H1 (cell line): Measurements from ENCODE around the gene OR4K1. TPM values are rescaled to one million over a fixed set of nuclear protein-coding genes. Genes with fewer than 3 reads are reported as not detected.

Experiments used
- CTCF ChIA-PET: fragments of 300-600 bp; sonication (Branson Sonifier 250); formaldehyde crosslinking; loops from one replicate; lab custom pipeline; 2021; ENCODE audit not compliant: partially characterized antibody; lab: Charles Lee
- POLR2A ChIA-PET: fragments of 300-600 bp; sonication (Branson Sonifier 250); formaldehyde crosslinking; loops from one replicate; lab custom pipeline; 2021; ENCODE audit warnings: inconsistent platforms; ENCODE audit not compliant: partially characterized antibody; lab: Charles Lee
- DNase-seq, 2 experiments: peaks; one replicate each; pipeline versions ENCODE4 v3.0.0 to v3.0.0-alpha.2; 2010 to 2022; ENCODE audit warnings: low spot score in 2 of 2, low read depth in 1 of 2, mixed read lengths in 1 of 2
- FAIRE-seq: peaks from 2 replicates; lab custom pipeline; 2011; peaks lifted over from hg19 to GRCh38; lab: Jason Lieb, UNC
- H2AFZ ChIP-seq: 2 replicates; pipeline ENCODE4 v1.8.1; 2012; ENCODE audit warnings: low read length, inconsistent platforms
- H2AK5ac ChIP-seq: 2 replicates; pipeline ENCODE4 v1.6.1; 2013; ENCODE audit warnings: low read depth, low read length
- H2BK120ac ChIP-seq: replicated peaks from 2 replicates; pipeline ENCODE3; 2013; ENCODE audit warnings: low read depth, low read length, inconsistent platforms
- H2BK12ac ChIP-seq: 2 replicates; pipeline ENCODE4 v1.6.1; 2013; ENCODE audit warnings: low read depth, low read length
- H2BK15ac ChIP-seq: 2 replicates; pipeline ENCODE4 v1.6.1; 2013; ENCODE audit warnings: low read length
- H2BK20ac ChIP-seq: 2 replicates; pipeline ENCODE4 v1.6.1; 2013; ENCODE audit warnings: low read length
- H2BK5ac ChIP-seq: 2 replicates; pipeline ENCODE4 v1.6.1; 2013; ENCODE audit warnings: low read depth, low read length
- H3K14ac ChIP-seq: 2 replicates; pipeline ENCODE4 v1.6.1; 2013; ENCODE audit warnings: inconsistent platforms; ENCODE audit not compliant: insufficient read length
- H3K18ac ChIP-seq: 2 replicates; pipeline ENCODE4 v1.6.1; 2013; ENCODE audit warnings: low read length; ENCODE audit errors: extremely low read depth
- H3K23ac ChIP-seq: 2 replicates; pipeline ENCODE4 v1.6.1; 2013; ENCODE audit warnings: inconsistent platforms; ENCODE audit not compliant: insufficient read length
- H3K23me2 ChIP-seq: 2 replicates; pipeline ENCODE4 v1.6.1; 2013; ENCODE audit warnings: low read depth, low read length
- H3K27ac ChIP-seq: 2 replicates; pipeline ENCODE4 v1.6.1; 2011; ENCODE audit warnings: low read depth, low read length, inconsistent platforms
- H3K27me3 ChIP-seq, 4 experiments: replicated peaks in 1 of 4; 1 replicate in 1 of 4; 2 replicates in 3 of 4; pipeline versions ENCODE4 v1.6.1 to v1.8.1; 2011 to 2013; ENCODE audit warnings: low read length in 3 of 4, mild to moderate bottlenecking in 3 of 4, inconsistent platforms in 2 of 4, mixed read lengths in 2 of 4, moderate library complexity in 1 of 4; ENCODE audit not compliant: control insufficient read depth in 3 of 4, insufficient read depth in 3 of 4; ENCODE audit errors: extremely low read depth in 1 of 4
- H3K36me3 ChIP-seq, 4 experiments: 2 replicates each; pipeline versions ENCODE4 v1.6.1 to v1.8.1; 2011 to 2013; ENCODE audit warnings: mild to moderate bottlenecking in 4 of 4, low read length in 3 of 4, moderate library complexity in 2 of 4, control low read depth in 1 of 4, inconsistent platforms in 1 of 4; ENCODE audit not compliant: insufficient read depth in 4 of 4, control insufficient read depth in 2 of 4
- H3K4ac ChIP-seq: replicated peaks from 2 replicates; pipeline ENCODE3; 2013; ENCODE audit warnings: low read length, low read depth, mixed read lengths, inconsistent platforms; ENCODE audit not compliant: insufficient read length
- H3K4me1 ChIP-seq, 4 experiments: replicated peaks in 1 of 4; 1 replicate in 1 of 4; 2 replicates in 3 of 4; pipeline versions ENCODE4 v1.6.1 to v1.8.1; 2011 to 2013; ENCODE audit warnings: low read length in 3 of 4, inconsistent platforms in 2 of 4, mixed read lengths in 1 of 4; ENCODE audit not compliant: insufficient read depth in 4 of 4, control insufficient read depth in 3 of 4
- H3K4me2 ChIP-seq, 2 experiments: 2 replicates each; pipeline versions ENCODE4 v1.6.1 to v1.8.1; 2011 to 2013; ENCODE audit warnings: low read depth in 2 of 2, low read length in 2 of 2, control low read depth in 1 of 2, inconsistent platforms in 1 of 2, mild to moderate bottlenecking in 1 of 2; ENCODE audit not compliant: insufficient read depth in 1 of 2
- H3K4me3 ChIP-seq, 4 experiments: fragments of 200-600, 300-600 bp in 1 of 4; sonication (generic), shearing (Covaris generic), sonication (Bioruptor Twin) in 1 of 4; 2 replicates each; pipeline versions ENCODE4 v1.5.1 to v1.8.1; 2011 to 2016; ENCODE audit warnings: low read length in 4 of 4, low read depth in 3 of 4, control low read depth in 2 of 4, inconsistent platforms in 2 of 4, mild to moderate bottlenecking in 2 of 4, mixed read lengths in 1 of 4, moderate library complexity in 1 of 4; ENCODE audit not compliant: insufficient read depth in 2 of 4; ENCODE audit errors: extremely low read depth in 1 of 4
- H3K56ac ChIP-seq: replicated peaks from 2 replicates; pipeline ENCODE3; 2013; ENCODE audit warnings: low read depth, mild to moderate bottlenecking, mixed read lengths, low read length, inconsistent platforms; ENCODE audit not compliant: insufficient read length
- H3K79me1 ChIP-seq: 2 replicates; pipeline ENCODE4 v1.6.1; 2013; ENCODE audit warnings: low read depth, low read length, control low read depth
- H3K79me2 ChIP-seq, 2 experiments: 2 replicates each; pipeline versions ENCODE4 v1.6.1 to v1.8.1; 2012 to 2013; ENCODE audit warnings: low read length in 2 of 2, mild to moderate bottlenecking in 2 of 2, inconsistent platforms in 1 of 2; ENCODE audit not compliant: insufficient read depth in 2 of 2, control insufficient read depth in 1 of 2
- H3K9ac ChIP-seq, 4 experiments: replicated peaks in 1 of 4; 1 replicate in 1 of 4; 2 replicates in 3 of 4; pipeline versions ENCODE4 v1.6.1 to v1.8.1; 2011 to 2013; ENCODE audit warnings: low read depth in 3 of 4, low read length in 3 of 4, control low read depth in 2 of 4, mild to moderate bottlenecking in 2 of 4, moderate library complexity in 2 of 4, inconsistent platforms in 1 of 4; ENCODE audit errors: extremely low read depth in 1 of 4
- H3K9me3 ChIP-seq, 2 experiments: 2 replicates each; pipeline versions ENCODE4 v1.6.1 to v1.8.1; 2012 to 2013; ENCODE audit warnings: mild to moderate bottlenecking in 2 of 2, moderate library complexity in 2 of 2, control low read depth in 1 of 2, inconsistent platforms in 1 of 2, low read depth in 1 of 2, low read length in 1 of 2, mixed read lengths in 1 of 2; ENCODE audit not compliant: insufficient read depth in 2 of 2
- H4K20me1 ChIP-seq, 2 experiments: replicated peaks in 1 of 2; 2 replicates each; pipeline versions ENCODE3 to v1.8.1; 2011 to 2013; ENCODE audit warnings: inconsistent platforms in 2 of 2, low read length in 2 of 2, mild to moderate bottlenecking in 1 of 2; ENCODE audit not compliant: insufficient read depth in 2 of 2, control insufficient read depth in 1 of 2
- H4K5ac ChIP-seq: 2 replicates; pipeline ENCODE4 v1.6.1; 2013; ENCODE audit warnings: low read length, low read depth, mixed read lengths, inconsistent platforms; ENCODE audit not compliant: insufficient read length
- H4K8ac ChIP-seq: 2 replicates; pipeline ENCODE4 v1.8.0; 2013; ENCODE audit warnings: mild to moderate bottlenecking, moderate library complexity, low read length, inconsistent platforms; ENCODE audit not compliant: insufficient read depth; ENCODE audit errors: extremely low read depth
- H4K91ac ChIP-seq: replicated peaks from 2 replicates; pipeline ENCODE3; 2013; ENCODE audit warnings: low read length, mixed read lengths, inconsistent platforms; ENCODE audit not compliant: insufficient read length
- HDAC2 ChIP-seq, 2 experiments: fragments of 300-600 bp in 1 of 2; sonication (generic) in 1 of 2; IDR thresholded peaks; 2 replicates each; pipeline ENCODE4 v1.6.1; 2011 to 2012; ENCODE audit warnings: low read depth in 2 of 2, low read length in 2 of 2, mild to moderate bottlenecking in 2 of 2, moderate library complexity in 2 of 2, borderline replicate concordance in 1 of 2, inconsistent platforms in 1 of 2
- HDAC6 ChIP-seq: IDR thresholded peaks from one replicate; pipeline ENCODE4 v1.7.1; 2012; ENCODE audit warnings: low read depth, mild to moderate bottlenecking, inconsistent platforms, low read length, moderate library complexity
- JUND ChIP-seq: IDR thresholded peaks from 2 replicates; pipeline ENCODE4 v1.6.1; 2011; ENCODE audit warnings: mild to moderate bottlenecking, improper control_type of control experiment, low read length
- MAX ChIP-seq: IDR thresholded peaks from 2 replicates; pipeline ENCODE4 v1.6.1; 2012; ENCODE audit warnings: inconsistent platforms
- NRF1 ChIP-seq: IDR thresholded peaks from 2 replicates; pipeline ENCODE4 v1.6.1; 2011; ENCODE audit warnings: mild to moderate bottlenecking, low read depth, low read length, improper control_type of control experiment
- RXRA ChIP-seq: IDR thresholded peaks from 2 replicates; pipeline ENCODE4 v1.6.1; 2011; ENCODE audit warnings: low read depth, mild to moderate bottlenecking, low read length, moderate library complexity; ENCODE audit not compliant: insufficient read depth
- SIN3A ChIP-seq, 2 experiments: IDR thresholded peaks in 1 of 2; conservative IDR thresholded peaks in 1 of 2; 2 replicates each; pipeline ENCODE4 v1.6.1; 2011 to 2012; ENCODE audit warnings: low read length in 2 of 2, improper control_type of control experiment in 1 of 2, low read depth in 1 of 2, mild to moderate bottlenecking in 1 of 2
- SIRT6 ChIP-seq: IDR thresholded peaks from one replicate; pipeline ENCODE4 v1.7.1; 2012; ENCODE audit warnings: low read length, inconsistent platforms
- USF2 ChIP-seq: IDR thresholded peaks from 2 replicates; pipeline ENCODE4 v1.6.1; 2011; ENCODE audit warnings: low read length, improper control_type of control experiment
- polyA plus RNA-seq, 7 experiments: library from polyadenylated mRNA; depleted of rRNA in 3 of 7; stranded (reverse) in 5 of 7; unstranded in 2 of 7; fragments of >200 nt in 5 of 7; fragments of 200-250 nt in 2 of 7; gene quantifications; 1 replicate in 5 of 7; 2 replicates in 1 of 7; 4 replicates in 1 of 7; pipeline versions ENCODE4 v1.2.1 to v1.2.3, GENCODE V29; 2011 to 2013; ENCODE audit warnings: missing spikeins in 2 of 7, mixed read lengths in 2 of 7
- total RNA-seq: library from RNA; stranded (reverse); fragmentation: NEBNext Ultra II Directional; extraction: Animal tissue kit (Norgen Biotek cat#: 25700); gene quantifications from 2 replicates; pipeline ENCODE4 v1.2.1, GENCODE V29; 2021

The OR4K1 gene
- total and polyA plus RNA-seq, 2 of the 8 experiments (the other 6 are each of a cell fraction or from before 2014, with no cell fraction given): not detected

- no peak for FAIRE-seq
- H3K4me1 ChIP-seq: no peaks in the 10 kb centered on the region
- no peak overlapping the region for H4K5ac ChIP-seq
- H4K20me1 ChIP-seq: no peaks in the 10 kb centered on the region
- H3K4me3 ChIP-seq: no peak overlapping the region
- no peak overlapping the region for H4K91ac ChIP-seq
- CTCF ChIA-PET: no interaction called here
- no peak overlapping the region for H2AK5ac ChIP-seq
- H2BK20ac ChIP-seq: no peak overlapping the region
- no peak overlapping the region for H3K18ac ChIP-seq
- no peak overlapping the region for H3K27ac ChIP-seq
- no peak overlapping the region for H2BK120ac ChIP-seq
- H2BK5ac ChIP-seq: no peak overlapping the region
- no peak for DNase-seq
- POLR2A ChIA-PET: no interaction called here
- H3K27me3 ChIP-seq: no peaks in the 10 kb centered on the region
- no peak overlapping the region for H3K14ac ChIP-seq
- H3K23ac ChIP-seq: no peak overlapping the region
- no peak overlapping the region for H2AFZ ChIP-seq
- peaks cover 57 to 59% of the 10 kb centered on the region in 2 experiments for H3K9me3 ChIP-seq
- no peaks in the 10 kb centered on the region for H3K79me1 ChIP-seq
- H3K9ac ChIP-seq: no peak overlapping the region
- no peaks in the 10 kb centered on the region for H3K23me2 ChIP-seq
- no peaks in the 10 kb centered on the region for H3K36me3 ChIP-seq
- no peak overlapping the region for H3K4ac ChIP-seq
- no peak for TF ChIP-seq RXRA
- TF ChIP-seq USF2: no peak
- TF ChIP-seq SIRT6: no peak
- no peak for TF ChIP-seq JUND
- no peak for TF ChIP-seq HDAC6
- TF ChIP-seq NRF1: no peak
- no peak for TF ChIP-seq MAX
- no peak for TF ChIP-seq HDAC2 (IDR thresholded peaks at IDR 0.05; ENCODE audit: borderline replicate concordance in 1 of 2, low read depth in 2 of 2, low read length in 2 of 2)
- TF ChIP-seq SIN3A (conservative IDR thresholded peaks at IDR 0.05 in 1 of 2, IDR thresholded peaks at IDR 0.05 in 1 of 2; ENCODE audit: low read depth in 1 of 2, low read length in 2 of 2): no peak
- H4K8ac ChIP-seq: no peak overlapping the region
- no peak overlapping the region for H3K4me2 ChIP-seq
- no peaks in the 10 kb centered on the region for H3K79me2 ChIP-seq
- no peak overlapping the region for H3K56ac ChIP-seq
- H2BK15ac ChIP-seq: no peak overlapping the region
- H2BK12ac ChIP-seq: no peak overlapping the region
Measured at GRCh38 chr14:19906665-19907064, 24.1 kb upstream of the OR4K1 start.
